Measurements from ENCODE around the gene FATE1.

DNA sequence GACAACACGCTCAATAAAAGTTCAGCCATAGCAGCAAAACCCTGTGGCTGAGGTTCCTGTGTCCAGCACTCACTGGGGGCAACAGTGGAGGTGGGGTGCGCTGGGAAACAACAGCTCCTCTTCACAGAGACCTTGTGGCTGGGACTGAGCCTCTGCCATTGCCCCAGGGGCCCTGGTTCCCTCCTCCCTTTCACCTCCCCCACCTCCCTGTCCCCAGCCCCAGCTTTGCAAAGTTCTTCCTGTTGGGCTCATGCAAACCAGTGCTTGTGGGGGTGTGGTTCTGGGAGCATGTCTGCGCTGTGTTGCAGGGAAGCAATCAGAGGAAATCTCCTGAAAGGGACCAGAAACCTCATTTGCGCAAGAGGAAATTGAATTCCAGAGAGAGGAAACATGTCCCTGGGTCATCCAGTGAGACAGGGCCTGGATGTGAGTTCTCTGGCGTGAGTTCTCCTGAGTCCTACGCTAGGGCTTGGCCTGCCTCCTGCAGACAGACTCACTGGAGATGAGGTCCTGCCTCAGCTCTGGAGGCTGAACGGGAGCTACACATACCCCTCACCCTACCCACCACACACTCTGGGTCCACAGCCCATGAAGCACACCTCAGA, 7.4 kb downstream of the FATE1 start:
- no peak for TF ChIP-seq GABPB1 (CRISPR knock-in tag; IDR thresholded peaks at IDR 0.05)
- TF ChIP-seq TAF1 (CRISPR knock-in tag; IDR thresholded peaks at IDR 0.05), result no peak
- TF ChIP-seq, protein P1, sequence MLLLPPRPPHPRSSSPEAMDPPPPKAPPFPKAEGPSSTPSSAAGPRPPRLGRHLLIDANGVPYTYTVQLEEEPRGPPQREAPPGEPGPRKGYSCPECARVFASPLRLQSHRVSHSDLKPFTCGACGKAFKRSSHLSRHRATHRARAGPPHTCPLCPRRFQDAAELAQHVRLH (CRISPR knock-in tag; IDR thresholded peaks at IDR 0.05; ENCODE audit: borderline replicate concordance, low read depth), result no peak
- TF ChIP-seq EP300 (IDR thresholded peaks at IDR 0.05; ENCODE audit: low read depth in 2 of 2, low read length in 2 of 2), result no peak
- no peak for TF ChIP-seq EP300 (CRISPR knock-in tag; IDR thresholded peaks at IDR 0.05; ENCODE audit: borderline replicate concordance)
- TF ChIP-seq, protein P2, sequence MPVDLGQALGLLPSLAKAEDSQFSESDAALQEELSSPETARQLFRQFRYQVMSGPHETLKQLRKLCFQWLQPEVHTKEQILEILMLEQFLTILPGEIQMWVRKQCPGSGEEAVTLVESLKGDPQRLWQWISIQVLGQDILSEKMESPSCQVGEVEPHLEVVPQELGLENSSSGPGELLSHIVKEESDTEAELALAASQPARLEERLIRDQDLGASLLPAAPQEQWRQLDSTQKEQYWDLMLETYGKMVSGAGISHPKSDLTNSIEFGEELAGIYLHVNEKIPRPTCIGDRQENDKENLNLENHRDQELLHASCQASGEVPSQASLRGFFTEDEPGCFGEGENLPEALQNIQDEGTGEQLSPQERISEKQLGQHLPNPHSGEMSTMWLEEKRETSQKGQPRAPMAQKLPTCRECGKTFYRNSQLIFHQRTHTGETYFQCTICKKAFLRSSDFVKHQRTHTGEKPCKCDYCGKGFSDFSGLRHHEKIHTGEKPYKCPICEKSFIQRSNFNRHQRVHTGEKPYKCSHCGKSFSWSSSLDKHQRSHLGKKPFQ (CRISPR knock-in tag; IDR thresholded peaks at IDR 0.05; ENCODE audit: insufficient replicate concordance), result no peak
